Fibroblast of mammary gland (primary cell): Measurements from ENCODE around the gene RAB7A.

ENCODE experiments used
- DNase-seq: peaks from one replicate; pipeline ENCODE4 v3.0.0-alpha.2; 2010; ENCODE audit warnings: low read depth
- H3K4me3 ChIP-seq: 2 replicates; pipeline ENCODE4 v1.5.1; 2011; ENCODE audit warnings: low read depth, mild to moderate bottlenecking, low read length, moderate library complexity; ENCODE audit not compliant: control insufficient read depth
- CTCF ChIP-seq: conservative IDR thresholded peaks from 2 replicates; pipeline ENCODE4 v1.5.1; 2011; ENCODE audit warnings: low read depth, low read length, inconsistent platforms; ENCODE audit not compliant: control insufficient read depth, insufficient read depth

RAB7A gene

GRCh38 chr3:128735884-128736283 is 9.9 kb downstream of the RAB7A start:
- H3K4me3 ChIP-seq: no peak overlapping the region
- DNase-seq: no peak
- no peak for TF ChIP-seq CTCF

- peak; percentile 66 for DNase-seq
- no peak for TF ChIP-seq CTCF
- H3K4me3 ChIP-seq: no peak overlapping the region
These were observed 10.6 kb downstream of the RAB7A start for GRCh38 chr3:128736601-128737000.

GRCh38 chr3:128740621-128741020 is 14.6 kb downstream of the RAB7A start:
- TF ChIP-seq CTCF: no peak

GRCh38 chr3:128742821-128743594 is 17.0 kb downstream of the RAB7A start:
- TF ChIP-seq CTCF: no peak
- DNase-seq: no peak
- no peak overlapping the region for H3K4me3 ChIP-seq

More at GRCh38 chr3:128740621-128741020, 14.6 kb downstream of the RAB7A start:
- no peak for DNase-seq
- H3K4me3 ChIP-seq: no peak overlapping the region

GRCh38 chr3:128745742-128746141 is 19.8 kb downstream of the RAB7A start:
- no peak for DNase-seq
- no peak overlapping the region for H3K4me3 ChIP-seq
- no peak for TF ChIP-seq CTCF

- no peak for TF ChIP-seq CTCF
- no peak for DNase-seq
These were observed 20.9 kb downstream of the RAB7A start for GRCh38 chr3:128746881-128747280.

More at GRCh38 chr3:128746881-128747280, 20.9 kb downstream of the RAB7A start:
- H3K4me3 ChIP-seq: no peak overlapping the region
